Measurements from ENCODE around the gene BET1L.
A peak's percentile ranks its signal among the peaks of the same experiment; 100 is the strongest.
"Not testable (repeated sequence)": the region's sequence is repeated elsewhere in the genome, so short reads cannot be mapped to it uniquely, and the experiment has no call there.

Gene BET1L

GRCh38 chr11:191490-192478, 15.4 kb downstream of the BET1L start:
- H3K4me3 ChIP-seq (ENCODE audit: low read depth in 1 of 2, low read length in 2 of 2); H3K4me2 ChIP-seq (ENCODE audit: insufficient read depth, low read length); H3K27ac ChIP-seq (ENCODE audit: low read length); H3K36me3 ChIP-seq (ENCODE audit: insufficient read depth, low read length); H3K79me2 ChIP-seq (ENCODE audit: insufficient read depth, low read length); H4K20me1 ChIP-seq (ENCODE audit: insufficient read depth, low read length); H2AFZ ChIP-seq (ENCODE audit: low read depth, low read length); H3K27me3 ChIP-seq (ENCODE audit: insufficient read depth, low read length, poor library complexity); H3K9me3 ChIP-seq (ENCODE audit: insufficient read depth, low read length, severe bottlenecking); H3K9ac ChIP-seq (ENCODE audit: low read depth, low read length): not testable (repeated sequence)
- DNase-seq, result peak; percentile 65
- peak; percentile 86 for ATAC-seq (ENCODE audit: insufficient read depth, low read depth)
- TF ChIP-seq CTCF (IDR thresholded peaks at IDR 0.05; ENCODE audit: borderline replicate concordance, extremely low read depth, low read length, poor library complexity, severe bottlenecking), result peak; percentile 47
- peaks cover 10% of the 10 kb centered on the region for H3K4me1 ChIP-seq (ENCODE audit: insufficient read depth, low read length)

- not testable (repeated sequence) for H3K4me2 ChIP-seq (ENCODE audit: insufficient read depth, low read length); H3K27ac ChIP-seq (ENCODE audit: low read length); DNase-seq; H3K9ac ChIP-seq (ENCODE audit: low read depth, low read length); ATAC-seq (ENCODE audit: insufficient read depth, low read depth); H3K9me3 ChIP-seq (ENCODE audit: insufficient read depth, low read length, severe bottlenecking); H2AFZ ChIP-seq (ENCODE audit: low read depth, low read length); H3K27me3 ChIP-seq (ENCODE audit: insufficient read depth, low read length, poor library complexity); H3K79me2 ChIP-seq (ENCODE audit: insufficient read depth, low read length); H3K36me3 ChIP-seq (ENCODE audit: insufficient read depth, low read length); H3K4me3 ChIP-seq (ENCODE audit: low read depth in 1 of 2, low read length in 2 of 2); H4K20me1 ChIP-seq (ENCODE audit: insufficient read depth, low read length)
- peaks cover 10% of the 10 kb centered on the region for H3K4me1 ChIP-seq (ENCODE audit: insufficient read depth, low read length)
These were observed 16.7 kb downstream of the BET1L start for GRCh38 chr11:190546-190945.

- not testable (repeated sequence) for H3K9me3 ChIP-seq (ENCODE audit: insufficient read depth, low read length, severe bottlenecking); H3K4me2 ChIP-seq (ENCODE audit: insufficient read depth, low read length); H2AFZ ChIP-seq (ENCODE audit: low read depth, low read length); H3K27ac ChIP-seq (ENCODE audit: low read length); H4K20me1 ChIP-seq (ENCODE audit: insufficient read depth, low read length); H3K9ac ChIP-seq (ENCODE audit: low read depth, low read length); H3K27me3 ChIP-seq (ENCODE audit: insufficient read depth, low read length, poor library complexity); H3K4me3 ChIP-seq (ENCODE audit: low read depth in 1 of 2, low read length in 2 of 2); H3K79me2 ChIP-seq (ENCODE audit: insufficient read depth, low read length); H3K36me3 ChIP-seq (ENCODE audit: insufficient read depth, low read length)
- peak; percentile 58 for DNase-seq
- peak; percentile 54 for ATAC-seq (ENCODE audit: insufficient read depth, low read depth)
- peak; percentile 36 for TF ChIP-seq CTCF (IDR thresholded peaks at IDR 0.05; ENCODE audit: borderline replicate concordance, extremely low read depth, low read length, poor library complexity, severe bottlenecking)
- peaks cover 10% of the 10 kb centered on the region for H3K4me1 ChIP-seq (ENCODE audit: insufficient read depth, low read length)
These were observed 17.3 kb downstream of the BET1L start for GRCh38 chr11:189843-190311.

GRCh38 chr11:189200-189783, 17.9 kb downstream of the BET1L start:
- not testable (repeated sequence) for ATAC-seq (ENCODE audit: insufficient read depth, low read depth); H4K20me1 ChIP-seq (ENCODE audit: insufficient read depth, low read length); H3K27ac ChIP-seq (ENCODE audit: low read length); H3K4me3 ChIP-seq (ENCODE audit: low read depth in 1 of 2, low read length in 2 of 2); H3K4me2 ChIP-seq (ENCODE audit: insufficient read depth, low read length); H3K27me3 ChIP-seq (ENCODE audit: insufficient read depth, low read length, poor library complexity); H3K9me3 ChIP-seq (ENCODE audit: insufficient read depth, low read length, severe bottlenecking); H3K36me3 ChIP-seq (ENCODE audit: insufficient read depth, low read length); H3K79me2 ChIP-seq (ENCODE audit: insufficient read depth, low read length); H3K9ac ChIP-seq (ENCODE audit: low read depth, low read length); H2AFZ ChIP-seq (ENCODE audit: low read depth, low read length)
- peaks cover 10% of the 10 kb centered on the region for H3K4me1 ChIP-seq (ENCODE audit: insufficient read depth, low read length)
- DNase-seq, result peak; percentile 8
